Stimulated activated CD4-positive, alpha-beta T cell treated with anti-CD3 and anti-CD28 coated beads, Interleukin-15, amount 100 ng/mL, for 24 hours (primary cell): ENCODE data around the gene MYOG.

Experiments
- DNase-seq: peaks from one replicate; pipeline ENCODE4 v3.0.0-alpha.2; 2020

The MYOG gene

DNA sequence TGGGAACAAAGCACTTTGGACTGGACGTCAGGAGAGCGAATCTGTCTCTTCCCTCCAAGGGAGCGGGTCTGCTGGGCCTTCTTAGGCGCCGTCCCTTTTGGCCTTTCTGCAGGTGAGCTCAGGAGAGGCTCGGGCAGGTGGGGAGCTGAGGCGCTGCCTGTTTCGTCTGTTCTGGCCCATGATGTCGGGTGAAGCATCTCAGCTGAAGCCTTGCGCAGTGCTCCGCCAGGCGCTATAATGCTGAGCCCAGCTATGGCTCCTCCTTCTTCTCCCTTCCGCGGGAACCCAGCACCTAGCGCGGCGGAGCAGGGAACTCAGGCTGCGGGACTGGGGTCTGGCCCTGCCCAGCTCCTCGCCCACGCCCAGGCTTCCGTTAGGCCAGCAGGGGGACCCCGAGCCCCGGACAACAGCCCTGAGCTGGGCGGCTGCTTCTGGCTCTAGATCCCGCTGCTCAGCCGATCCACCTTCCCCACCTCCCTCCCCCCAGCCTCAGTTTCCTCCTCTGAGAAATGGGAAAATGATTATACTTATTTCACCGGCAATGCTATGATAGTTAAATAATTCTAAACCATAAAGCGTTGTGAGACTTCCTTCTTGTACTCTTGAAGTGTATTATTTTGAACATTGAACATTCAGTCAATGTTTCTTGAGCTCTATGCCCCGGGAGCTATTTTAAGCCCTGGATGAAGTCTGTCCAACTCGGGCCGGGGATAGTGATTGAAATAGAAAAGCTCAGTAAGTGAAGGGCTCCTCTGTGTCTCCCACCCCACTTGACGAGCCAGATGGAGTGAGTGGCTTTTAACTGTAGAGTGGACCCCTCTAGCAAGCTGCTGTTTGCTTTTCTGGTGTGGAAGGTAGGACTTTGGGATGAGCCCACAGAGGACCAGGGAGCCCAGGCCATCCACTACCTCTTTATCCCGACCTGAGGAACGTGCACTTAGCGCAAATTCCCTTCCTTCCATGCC lies 32.1 kb upstream of the MYOG start:
- DNase-seq = peak; percentile 65

DNA sequence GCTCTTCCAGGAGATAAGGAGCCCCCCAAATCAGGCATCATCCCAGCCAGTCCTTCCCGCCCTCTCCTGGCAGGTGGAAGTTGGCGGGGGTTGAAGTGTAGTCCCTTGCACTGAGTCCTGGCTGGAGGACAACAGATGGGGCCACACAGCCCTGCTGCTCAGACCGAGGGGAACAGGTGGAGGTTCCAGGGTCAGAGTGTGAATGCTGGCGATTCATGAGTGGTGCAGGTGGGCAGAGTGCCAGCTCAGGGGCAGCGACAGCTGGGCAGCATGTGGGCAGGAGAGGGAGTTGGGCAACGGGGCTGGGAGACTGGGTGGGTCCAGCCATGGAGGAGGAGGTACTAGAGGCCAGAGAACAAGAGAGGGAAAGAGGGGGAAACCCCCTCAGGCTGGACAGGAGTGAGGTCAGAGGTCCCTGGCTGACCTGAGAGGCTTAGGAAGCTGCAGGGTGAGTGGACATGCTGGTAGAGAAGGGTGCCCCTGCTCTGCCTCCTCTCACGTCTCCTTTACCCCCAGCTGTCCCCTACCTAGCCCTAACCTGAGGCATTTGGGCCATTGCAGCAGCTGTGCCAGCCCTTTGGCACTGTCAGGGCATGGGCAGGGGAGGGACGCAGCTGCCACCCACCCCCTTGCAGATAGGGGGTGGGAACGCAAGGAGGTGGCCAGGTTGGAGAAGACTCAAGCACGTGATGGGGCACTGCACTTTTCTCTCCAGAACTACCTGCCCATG lies 30.4 kb upstream of the MYOG start:
- DNase-seq = no peak

DNA sequence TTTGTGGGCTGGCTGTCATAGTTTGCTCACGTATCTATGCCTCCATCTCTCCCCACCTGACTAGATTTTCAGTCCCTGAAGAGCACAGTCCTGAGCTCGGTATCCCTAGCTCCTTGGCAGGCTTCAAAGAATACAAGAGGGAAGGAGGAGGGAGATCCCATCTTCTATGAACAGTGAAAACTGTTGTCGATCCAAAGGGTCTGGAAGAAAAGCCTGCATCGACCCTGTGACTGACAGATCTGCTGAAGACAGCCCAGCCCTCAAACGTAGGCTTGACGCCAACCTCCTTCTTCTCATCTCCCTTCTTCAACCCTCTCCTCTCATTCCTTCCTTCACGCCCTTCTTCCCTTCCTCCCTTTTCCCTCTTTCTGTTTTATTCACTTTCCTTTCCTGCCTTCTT lies 28.4 kb upstream of the MYOG start:
- no peak for DNase-seq

DNA sequence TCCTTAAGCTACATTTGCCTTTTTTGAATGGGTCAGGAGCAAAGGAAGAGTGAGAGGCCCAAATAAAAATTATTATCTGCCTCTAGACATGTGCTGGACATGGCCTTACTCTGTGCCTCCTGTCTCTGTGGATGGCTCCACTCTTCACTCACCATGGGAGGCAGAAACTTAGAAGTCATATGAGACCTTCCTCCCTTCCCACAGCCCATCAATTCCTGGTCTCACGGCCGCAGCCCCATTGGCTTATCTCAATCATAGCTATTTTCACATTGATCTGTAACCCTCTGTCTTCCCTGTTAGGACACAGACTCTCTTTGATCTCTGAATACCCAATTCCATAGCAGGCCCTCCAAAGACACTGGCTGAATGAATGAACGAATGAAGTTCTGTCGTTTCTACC lies 27.5 kb upstream of the MYOG start:
- no peak for DNase-seq

DNA sequence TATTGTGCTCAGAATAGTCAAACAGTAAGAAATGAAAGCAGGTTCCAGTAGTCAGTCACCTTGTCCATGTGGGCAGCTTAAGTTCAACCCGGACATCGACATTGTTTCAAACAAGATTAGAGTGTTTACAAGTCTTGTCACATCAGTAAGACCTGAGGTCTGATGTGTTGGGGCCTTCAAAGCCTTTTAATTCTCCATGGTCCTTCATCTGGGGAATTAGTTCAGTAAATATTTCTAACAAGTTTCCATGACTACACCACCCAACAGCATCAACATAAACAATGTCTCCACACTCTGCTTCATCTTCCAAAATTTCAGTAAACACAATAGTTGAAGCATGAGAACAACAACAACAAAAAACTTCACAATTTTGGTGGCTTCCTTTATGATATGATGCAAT lies 26.7 kb upstream of the MYOG start:
- DNase-seq = no peak

DNA sequence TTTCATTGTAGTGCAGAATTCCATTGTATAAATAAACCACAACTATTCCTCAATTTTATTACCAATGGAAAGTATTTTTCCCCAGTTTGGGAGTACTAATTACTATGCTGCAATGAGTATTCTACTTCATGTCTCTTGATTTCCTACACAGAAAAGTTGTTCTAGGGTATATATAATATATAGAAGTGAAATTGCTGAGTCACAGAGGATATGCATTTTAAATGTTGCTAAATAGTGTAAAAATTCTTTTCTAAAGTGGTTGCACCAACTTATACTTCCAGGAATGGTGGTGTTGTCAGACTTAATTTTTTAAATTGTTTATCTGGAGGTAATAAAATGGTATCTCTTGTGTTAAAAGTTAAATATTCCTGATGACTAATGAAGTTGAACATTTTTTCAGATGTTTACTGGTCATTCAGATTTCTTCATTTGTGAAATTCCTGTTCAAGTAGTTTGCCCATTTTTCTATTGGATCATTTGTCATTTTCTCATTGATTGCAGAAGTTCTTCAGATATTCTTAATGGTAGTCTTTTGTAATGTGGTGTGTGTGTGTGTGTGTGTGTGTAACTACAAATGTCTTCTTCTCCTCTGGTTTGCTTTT lies 19.1 kb upstream of the MYOG start:
- DNase-seq = no peak

DNA sequence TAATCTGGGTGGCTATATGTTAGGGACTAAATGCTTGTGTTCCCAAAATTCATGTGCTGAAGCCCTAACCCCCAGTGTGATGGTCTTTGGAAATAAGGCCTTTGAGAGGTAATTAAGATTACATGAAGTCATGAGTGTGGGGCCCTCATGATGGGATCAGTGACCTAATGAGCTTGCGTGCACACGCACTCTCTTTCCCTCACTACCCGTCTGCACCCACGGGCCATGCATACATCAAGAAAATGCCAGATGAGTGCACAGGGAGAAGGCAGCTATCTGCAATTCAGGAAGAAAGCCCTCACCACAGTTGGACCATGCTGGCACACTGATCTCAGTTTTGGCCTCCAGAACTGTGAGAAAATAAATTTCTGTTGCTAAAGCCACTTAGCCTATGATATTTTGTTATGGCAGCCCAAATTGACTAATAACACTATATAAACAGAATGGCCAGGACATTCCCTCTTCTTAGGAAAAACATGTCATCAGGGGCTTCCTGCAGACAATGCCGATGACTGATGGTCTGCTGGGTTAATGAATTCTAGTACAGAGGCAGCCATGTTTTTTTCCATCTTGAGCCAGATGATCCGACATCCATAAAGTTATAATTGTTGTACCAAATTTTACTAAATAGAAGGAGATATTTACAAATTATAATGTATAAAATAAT lies 18.1 kb upstream of the MYOG start:
- DNase-seq = no peak

DNA sequence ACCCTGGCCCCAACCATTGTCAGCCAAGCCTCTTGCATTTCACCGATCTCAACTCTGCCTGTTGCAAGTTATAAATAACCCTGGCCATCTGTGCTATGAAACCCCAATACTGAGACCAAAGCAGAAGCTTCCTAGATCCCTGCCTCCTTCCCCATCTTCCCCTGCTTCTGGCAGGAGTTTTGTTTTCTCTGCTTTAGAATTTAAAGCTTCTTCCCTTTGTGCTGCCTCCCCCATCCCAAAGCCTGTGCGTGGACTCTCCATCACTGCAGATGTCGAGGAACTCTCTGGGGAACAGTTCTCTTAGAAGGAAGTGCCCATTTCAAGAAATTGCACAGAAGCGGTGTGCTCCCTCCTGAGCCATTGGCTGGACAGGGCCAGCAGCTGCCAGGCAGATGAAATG lies 17.4 kb upstream of the MYOG start:
- no peak for DNase-seq

DNA sequence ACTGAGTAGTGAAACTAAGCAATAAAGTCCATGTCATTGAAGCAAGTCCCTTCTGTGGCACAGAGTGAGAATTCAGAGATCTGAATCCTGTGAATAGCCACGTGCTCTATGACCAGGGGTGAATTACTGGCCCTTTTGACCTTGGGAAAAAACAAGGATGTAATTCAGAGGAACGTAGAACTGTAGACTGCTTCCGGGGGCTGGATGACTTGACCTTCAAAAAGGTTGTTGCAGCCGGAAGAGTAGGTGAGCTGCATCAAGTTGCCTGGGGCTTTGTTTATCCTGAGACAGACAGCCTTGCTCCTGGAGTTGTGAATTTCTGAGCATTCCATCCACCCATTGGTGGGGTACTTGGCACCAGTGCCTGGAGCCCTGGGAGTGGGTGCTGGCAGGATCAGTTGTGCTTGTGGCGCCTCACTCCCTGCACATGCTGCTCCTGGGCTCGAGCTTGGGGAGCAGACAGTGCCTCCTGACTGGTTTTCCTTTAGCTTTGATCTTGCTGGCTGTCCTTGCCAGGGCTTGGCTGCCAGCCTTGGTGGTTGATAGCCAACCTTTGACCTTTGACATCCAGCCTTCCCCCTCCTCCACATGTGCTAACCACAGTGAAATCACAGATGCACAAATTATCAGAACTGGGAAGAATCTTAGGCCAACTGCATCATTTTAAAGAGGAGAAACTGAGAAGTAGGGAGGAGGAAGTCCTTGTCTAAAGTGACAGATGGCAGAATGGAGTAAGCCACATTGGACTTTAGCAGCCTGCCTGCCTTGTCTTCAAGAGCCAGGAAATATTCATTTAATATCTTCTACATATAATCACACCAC lies 16.2 kb upstream of the MYOG start:
- DNase-seq = no peak

DNA sequence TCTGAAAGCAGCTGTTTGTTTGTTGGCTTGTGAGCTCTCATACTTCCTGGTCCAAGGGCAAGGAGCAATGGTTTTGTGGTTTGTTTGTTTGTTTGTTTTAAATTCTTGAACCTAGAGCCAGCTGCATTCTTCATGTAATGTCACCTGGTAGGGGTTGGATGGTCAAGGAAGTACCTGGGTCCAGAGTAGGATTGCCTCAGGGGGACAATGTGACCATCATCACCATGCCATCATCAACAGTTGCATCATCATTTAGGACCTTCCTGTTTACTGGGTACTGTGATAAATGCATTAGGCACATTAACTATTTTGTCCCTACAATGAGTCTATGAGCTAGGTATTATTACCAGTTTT lies 14.7 kb upstream of the MYOG start:
- no peak for DNase-seq

DNA sequence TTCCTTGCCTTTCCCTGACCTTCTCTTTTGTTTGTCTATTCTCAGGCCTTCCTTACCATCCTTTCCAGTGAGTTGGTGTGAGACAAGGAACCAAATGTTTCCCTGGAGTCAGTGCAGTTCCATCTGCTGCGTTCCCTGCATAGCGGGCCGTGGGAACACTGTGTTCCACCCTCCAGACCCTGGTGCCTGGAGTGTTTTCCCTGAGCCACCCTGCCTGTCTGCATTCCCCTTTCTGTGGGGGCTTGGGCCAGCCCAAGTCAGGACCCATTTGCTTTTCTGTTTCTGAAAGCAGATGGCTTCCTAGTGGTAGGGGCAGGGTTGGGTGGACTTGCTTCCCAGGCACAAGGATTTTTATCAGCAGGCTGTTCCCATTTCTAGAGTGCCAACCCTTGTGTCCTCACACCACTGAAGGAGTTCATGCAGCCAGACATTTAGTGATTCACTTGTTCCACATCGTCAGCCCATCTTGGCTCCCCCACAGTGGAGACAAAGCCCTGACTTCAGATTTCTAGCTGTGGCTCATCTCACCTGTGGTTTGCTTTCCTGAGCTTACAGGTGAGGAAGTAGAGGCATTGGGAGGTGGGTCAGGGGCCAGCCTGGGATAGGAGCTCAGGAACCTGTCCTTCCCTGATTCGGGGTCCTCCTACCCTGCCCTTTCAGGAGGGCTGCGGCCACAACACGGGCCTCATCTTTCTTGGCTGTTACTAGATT lies 14.1 kb upstream of the MYOG start:
- no peak for DNase-seq

DNA sequence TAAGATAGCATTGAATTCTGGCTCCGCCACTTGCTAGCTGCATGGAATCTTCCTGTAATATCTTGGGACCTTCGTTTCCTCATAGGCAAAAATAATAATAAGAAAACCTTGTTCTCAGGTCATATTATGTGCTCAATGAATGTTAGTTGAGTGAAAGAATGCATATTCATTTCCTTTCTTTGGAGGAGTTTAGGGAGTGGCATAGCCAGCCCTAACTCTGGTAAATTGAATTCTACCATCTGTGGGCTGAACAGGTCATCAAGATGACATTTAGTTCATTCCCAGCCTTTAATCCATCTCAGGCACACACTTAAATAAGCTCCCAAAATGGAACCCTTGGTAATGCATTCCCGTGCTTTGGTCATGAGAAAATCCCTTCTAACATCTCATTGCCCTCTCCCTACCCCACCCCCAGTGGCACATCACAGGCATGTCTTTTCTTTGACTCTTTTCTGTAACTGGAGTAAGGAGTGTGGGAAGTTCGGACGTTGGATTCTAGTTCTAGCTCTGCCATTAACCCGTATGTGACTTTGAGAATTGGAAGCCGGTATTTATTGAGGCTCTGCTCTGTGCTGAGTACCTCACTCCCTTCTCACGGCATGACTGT lies 13.2 kb upstream of the MYOG start:
- no peak for DNase-seq

DNA sequence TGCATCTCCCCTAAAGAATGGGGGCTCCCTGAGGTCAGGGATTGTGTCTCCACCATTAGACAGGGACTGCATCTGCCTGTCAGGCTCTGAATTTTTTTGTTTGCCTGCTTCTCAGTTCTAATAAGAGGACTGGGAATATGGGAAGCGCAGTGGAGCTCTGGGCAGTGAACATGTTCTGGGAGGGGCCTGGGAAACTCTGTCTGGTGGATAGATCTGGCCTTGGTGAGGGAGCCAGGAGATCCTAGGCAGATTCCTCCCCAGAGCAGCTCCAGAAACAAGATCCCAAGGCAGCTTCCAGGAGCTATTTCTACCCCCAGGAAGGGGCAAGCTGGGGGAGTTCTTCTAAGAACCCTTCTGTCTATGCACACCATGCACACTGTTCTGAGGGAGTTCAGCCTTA lies 12.6 kb upstream of the MYOG start:
- no peak for DNase-seq

DNA sequence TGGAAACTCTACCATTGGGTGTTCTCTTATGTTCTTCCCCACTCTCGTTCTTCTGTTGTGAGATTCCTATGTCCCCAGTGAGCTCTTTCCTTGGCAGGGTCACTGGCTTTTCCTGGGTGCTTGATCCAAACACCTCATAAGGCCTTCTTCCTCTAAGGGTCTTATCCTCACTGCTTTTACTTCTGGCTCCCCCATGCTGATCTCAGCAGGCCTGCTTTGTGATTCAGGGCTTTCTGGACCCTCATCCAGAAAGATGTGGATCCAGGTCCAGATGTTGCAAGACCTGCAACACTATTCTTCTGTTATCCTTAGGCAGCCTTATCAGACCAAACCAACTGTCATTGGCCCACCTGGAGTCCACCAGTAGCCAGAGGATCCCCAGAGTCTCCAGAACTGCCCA lies 11.2 kb upstream of the MYOG start:
- DNase-seq = no peak

DNA sequence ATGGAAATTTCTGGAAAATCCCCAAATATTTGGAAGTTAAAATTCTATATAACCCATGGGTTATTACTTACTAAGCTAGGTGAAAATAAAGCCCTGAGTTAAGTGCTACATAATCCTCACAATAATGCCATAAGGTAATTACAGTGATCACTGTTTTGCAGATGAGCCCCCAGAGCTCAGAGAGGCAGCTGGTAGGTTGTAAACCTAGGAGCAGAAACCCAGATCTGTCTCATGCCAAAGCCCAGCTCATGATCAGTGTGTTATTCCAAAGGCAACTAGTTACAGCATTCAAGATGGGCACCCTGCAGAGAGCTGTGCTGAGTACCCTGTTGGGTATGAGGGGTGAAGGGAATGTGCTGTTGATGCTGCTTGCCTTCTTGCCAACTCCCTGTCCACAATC lies 10.8 kb upstream of the MYOG start:
- no peak for DNase-seq

DNA sequence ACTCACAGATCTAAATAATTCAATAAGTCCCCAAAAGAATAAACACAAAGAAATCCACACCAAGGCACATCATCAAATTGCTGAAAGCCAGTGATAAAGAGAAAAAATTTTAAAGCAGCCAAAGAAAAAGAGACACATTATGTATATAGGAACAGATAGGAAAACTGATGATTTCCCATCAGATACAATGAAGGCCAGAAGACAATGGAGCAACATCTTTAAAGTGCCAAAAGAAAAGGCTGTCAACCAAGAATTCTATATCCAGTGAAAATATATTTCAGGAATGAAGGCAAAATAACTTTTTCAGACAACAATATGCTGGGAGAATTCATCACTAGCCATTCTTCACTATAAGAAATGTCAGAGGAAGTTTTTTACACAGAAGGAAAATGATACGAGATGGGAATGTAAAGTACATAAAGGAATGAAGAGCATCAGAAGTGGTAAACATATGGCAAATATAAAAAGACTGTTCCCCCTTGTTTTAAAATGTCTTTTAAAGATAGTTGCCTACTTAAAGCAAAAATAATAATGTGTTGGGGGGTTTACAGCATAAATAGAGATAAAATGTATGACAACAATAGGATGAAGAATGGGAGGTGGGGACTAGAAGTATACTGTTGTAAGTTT lies 9.4 kb upstream of the MYOG start:
- no peak for DNase-seq

DNA sequence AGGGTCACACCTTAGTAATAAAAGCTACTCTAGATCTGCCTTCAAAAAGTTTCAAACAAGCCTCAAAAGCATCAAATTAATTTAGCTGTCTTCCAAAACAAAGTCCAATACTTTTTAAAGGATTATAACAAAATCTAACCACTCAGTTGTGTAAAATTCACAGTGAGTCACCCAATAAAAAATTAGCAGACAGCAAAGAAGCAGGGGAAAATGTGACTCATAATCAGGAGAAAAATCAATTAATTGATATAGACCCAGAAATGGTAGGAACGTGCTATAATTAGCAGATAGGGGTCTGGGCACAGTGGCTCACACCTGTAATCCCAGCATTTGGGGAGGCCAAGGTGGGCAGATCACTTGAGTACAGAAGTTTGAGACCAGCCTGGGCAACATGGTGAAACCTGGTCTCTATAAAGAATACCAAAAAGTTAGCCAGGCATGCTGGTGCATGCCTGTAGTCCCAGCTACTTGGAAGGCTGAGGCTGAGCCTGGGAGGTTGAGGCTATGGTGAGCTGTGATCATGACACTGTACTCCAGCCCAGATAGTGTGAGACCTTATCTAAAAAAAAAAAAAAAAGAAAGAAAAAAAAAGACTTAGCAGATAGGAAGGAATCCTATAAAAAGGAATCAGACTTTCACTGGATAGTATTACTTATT lies 8.1 kb upstream of the MYOG start:
- no peak for DNase-seq

DNA sequence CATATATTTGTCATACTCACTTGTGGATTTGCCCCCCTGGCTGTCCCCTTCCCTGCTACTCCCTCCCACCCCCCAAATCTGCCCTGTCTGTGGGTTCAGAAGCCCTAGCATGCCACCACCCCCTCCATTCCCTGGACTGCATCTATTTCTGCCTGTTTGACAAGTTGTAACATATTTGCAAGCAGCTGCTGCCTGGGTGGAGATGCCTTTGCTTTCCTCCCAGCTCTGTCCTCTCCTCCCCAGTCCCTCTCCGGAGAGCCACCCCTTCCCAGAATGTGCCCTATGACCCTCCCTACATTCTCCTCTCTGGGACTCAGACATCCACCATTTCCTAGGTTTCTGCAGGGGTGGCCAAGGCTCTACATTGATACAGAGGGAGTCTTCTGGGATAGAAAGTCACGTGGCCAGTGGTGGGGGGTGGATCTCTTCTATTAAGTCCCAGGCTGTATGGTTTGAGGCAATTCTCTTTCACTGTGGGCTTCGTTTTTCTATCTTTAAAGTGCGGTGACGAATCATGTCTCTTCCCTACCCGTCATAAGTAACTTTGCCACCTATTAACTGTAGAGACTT lies 6.0 kb upstream of the MYOG start:
- no peak for DNase-seq

DNA sequence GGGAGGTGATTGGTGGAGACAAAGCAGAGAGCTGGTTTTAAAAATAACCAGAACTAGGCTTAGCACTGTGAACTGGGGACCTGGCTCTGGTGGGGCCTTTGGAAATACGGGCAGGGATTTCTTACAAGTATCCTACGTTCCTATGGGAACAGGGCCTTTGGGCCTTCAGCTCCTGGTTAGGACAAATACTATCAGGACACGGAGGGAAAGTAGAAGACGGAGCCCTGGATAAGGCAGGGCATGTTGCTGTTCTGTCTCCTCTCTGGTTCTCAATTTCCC lies 5.3 kb upstream of the MYOG start:
- no peak for DNase-seq
